Epidermal melanocyte (primary cell): ENCODE results near the gene KRT2.

ENCODE experiments used
- DNase-seq: peaks from one replicate; pipeline ENCODE4 v3.0.0; 2011; ENCODE audit warnings: low spot score; ENCODE audit not compliant: insufficient read length

The KRT2 gene

GRCh38 chr12:52643233-52644077 is 8.6 kb downstream of the KRT2 start:
- no peak for DNase-seq

- no peak for DNase-seq
These were observed 10.5 kb downstream of the KRT2 start for GRCh38 chr12:52641468-52641867.

- no peak for DNase-seq
These were observed 14.7 kb downstream of the KRT2 start for GRCh38 chr12:52637299-52637698.

- no peak for DNase-seq
These were observed 15.3 kb downstream of the KRT2 start for GRCh38 chr12:52636592-52637258.

GRCh38 chr12:52636189-52636588 is 15.8 kb downstream of the KRT2 start:
- DNase-seq = no peak

- no peak for DNase-seq
These were observed 17.6 kb downstream of the KRT2 start for GRCh38 chr12:52634266-52635056.

GRCh38 chr12:52633383-52633782 is 18.6 kb downstream of the KRT2 start:
- no peak for DNase-seq

- no peak for DNase-seq
These were observed 19.4 kb downstream of the KRT2 start for GRCh38 chr12:52632656-52633055.

- DNase-seq = no peak
These were observed 20.1 kb downstream of the KRT2 start for GRCh38 chr12:52631676-52632459.

- no peak for DNase-seq
These were observed 20.7 kb downstream of the KRT2 start for GRCh38 chr12:52631264-52631663.

- no peak for DNase-seq
These were observed 21.3 kb downstream of the KRT2 start for GRCh38 chr12:52630599-52631200.

- no peak for DNase-seq
These were observed 22.0 kb downstream of the KRT2 start for GRCh38 chr12:52630008-52630500.

GRCh38 chr12:52629281-52630007 is 22.6 kb downstream of the KRT2 start:
- no peak for DNase-seq

- no peak for DNase-seq
These were observed 23.2 kb downstream of the KRT2 start for GRCh38 chr12:52628841-52629240.

- no peak for DNase-seq
These were observed 23.9 kb downstream of the KRT2 start for GRCh38 chr12:52628111-52628507.

- no peak for DNase-seq
These were observed 24.5 kb downstream of the KRT2 start for GRCh38 chr12:52627395-52628110.

GRCh38 chr12:52622349-52622748 is 29.7 kb downstream of the KRT2 start:
- DNase-seq = no peak

- DNase-seq = no peak
These were observed 33.1 kb downstream of the KRT2 start for GRCh38 chr12:52618866-52619265.

GRCh38 chr12:52618216-52618615 is 33.8 kb downstream of the KRT2 start, which contains the start of gene KRT73:
Gene KRT73, minus strand, starts transcription at chr12:52618559. Its CDS starts 35 bp downstream, at chr12:52618524.
- no peak for DNase-seq
